NCI-H146 treated with DMSO at 0.1 percent for 48 hours (cell line): ENCODE data around the gene SLC2A4.
A peak's percentile ranks its signal among the peaks of the same experiment; 100 is the strongest.

ENCODE experiments used
- DNase-seq: peaks from one replicate; lab custom pipeline; 2025; ENCODE audit not compliant: unreplicated experiment; lab: John Stamatoyannopoulos, UW

Gene SLC2A4

GRCh38 chr17:7246779-7247178, 34.7 kb upstream of the SLC2A4 start:
- no peak for DNase-seq

- DNase-seq = no peak
Measured at GRCh38 chr17:7248796-7249195, 32.7 kb upstream of the SLC2A4 start.

DNA sequence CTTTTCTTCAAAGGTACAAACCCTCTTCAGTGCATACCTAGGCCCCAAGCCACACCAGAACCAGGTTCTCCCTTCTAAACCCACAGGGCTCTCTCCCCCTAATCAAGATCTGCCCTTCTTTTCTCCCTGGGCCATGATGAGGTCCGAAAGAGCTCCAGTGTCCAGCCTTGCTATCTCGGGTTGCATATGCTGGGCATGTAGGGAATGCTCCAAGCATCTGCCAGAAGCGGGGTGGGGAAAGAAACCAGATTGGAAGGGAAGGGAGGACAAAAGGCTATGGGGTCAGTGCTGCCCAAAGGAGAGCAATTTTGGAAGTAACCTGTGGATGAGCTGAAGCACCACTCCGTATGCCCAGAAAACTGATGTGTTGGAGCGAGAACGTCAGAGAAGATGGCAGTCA, 32.3 kb upstream of the SLC2A4 start:
- no peak for DNase-seq

GRCh38 chr17:7249830-7250229, 31.7 kb upstream of the SLC2A4 start:
- no peak for DNase-seq

- DNase-seq = no peak
Measured at GRCh38 chr17:7250695-7251627, 30.6 kb upstream of the SLC2A4 start.

DNA sequence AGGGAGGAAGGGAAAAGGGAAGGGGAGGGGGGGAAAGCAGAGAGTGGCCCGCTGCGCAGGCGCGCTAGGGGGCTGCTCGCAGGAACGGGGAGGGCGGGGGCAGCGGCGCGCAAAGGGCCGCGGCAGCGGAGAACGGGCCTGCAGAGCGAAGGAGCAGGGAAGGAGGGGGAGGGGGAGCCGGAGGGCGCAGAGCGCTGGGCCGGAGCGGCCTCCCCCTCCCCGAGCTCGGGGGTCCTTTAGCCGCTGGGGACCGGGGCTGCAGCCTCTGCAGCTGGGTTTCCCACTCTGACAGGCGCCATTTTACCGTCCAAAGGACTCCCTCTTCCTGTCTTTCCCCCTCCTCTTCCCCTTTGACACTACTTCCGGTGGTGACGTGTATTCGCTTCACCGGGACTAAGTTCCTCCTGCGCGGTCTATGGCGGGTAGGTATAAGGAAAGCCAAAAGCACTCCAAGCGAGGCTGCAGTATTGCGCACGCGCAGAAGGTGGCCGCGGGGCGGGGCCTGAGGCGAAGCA, 29.8 kb upstream of the SLC2A4 start, which contains the start of gene CTDNEP1:
CTDNEP1 (minus strand) TSS at position 74 of the 515 bp plus-strand sequence. CDS start 438 bp downstream, outside the sequence.
- peak; percentile 96 for DNase-seq

DNA sequence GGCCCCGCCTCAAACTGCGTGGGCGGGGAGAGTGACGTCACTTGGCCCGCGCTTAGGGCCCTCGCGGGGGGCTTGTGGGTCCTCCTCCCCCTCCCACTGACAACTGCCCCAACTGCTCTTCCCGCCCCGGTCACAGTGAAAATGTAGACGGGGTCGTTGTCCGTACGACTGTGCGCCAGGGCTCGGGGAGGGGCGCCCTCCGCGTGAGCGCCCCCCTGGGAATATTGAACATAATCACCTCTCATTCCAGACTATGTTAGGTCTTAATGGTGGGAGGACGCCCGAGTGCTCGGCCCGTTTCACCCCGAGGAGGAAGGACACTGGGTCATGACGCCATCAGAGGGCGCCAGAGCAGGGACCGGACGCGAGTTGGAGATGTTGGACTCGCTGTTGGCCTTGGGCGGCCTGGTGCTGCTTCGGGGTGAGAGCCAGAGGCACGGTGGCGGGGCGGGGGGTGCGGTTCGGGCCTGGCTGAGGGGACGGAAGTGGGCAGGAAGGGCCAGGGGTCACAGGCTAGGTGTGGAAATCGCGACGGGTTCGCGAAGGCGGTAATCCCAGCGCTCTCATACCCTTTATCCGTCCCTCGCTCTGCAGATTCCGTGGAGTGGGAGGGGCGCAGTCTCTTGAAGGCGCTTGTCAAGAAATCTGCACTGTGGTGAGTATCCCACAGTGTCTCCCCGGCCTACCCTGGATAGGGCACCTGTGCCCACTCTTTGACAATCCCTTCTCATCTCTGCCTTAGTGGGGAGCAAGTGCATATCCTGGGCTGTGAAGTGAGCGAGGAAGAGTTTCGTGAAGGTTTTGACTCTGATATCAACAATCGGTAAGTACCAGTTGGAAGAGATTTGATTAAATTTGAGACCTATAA, 29.1 kb upstream of the SLC2A4 start, which contains the start of gene ELP5:
ELP5 (plus strand) TSS at position 40 of the 868 bp plus-strand sequence; CDS start at position 376, 336 bp downstream.
- peak; percentile 84 for DNase-seq

DNA sequence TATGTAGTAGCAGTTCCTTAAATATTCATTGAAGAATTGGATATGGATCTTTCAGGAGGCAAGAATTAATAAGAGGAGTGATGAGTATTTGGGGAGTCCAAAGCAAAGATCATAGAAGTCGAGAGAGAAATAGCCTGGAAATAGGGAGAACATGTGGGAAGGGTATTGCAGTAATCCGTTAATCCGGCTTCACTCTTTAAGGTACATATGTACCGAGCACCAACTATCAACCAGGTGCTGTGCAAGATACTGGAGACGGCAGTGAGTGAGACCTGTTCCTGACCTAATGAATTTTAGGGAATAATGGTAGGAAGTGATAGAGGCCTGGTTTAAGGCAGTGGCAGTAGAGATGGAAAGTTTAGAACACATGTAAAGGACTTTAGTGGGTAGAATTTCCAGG, 28.4 kb upstream of the SLC2A4 start:
- no peak for DNase-seq

DNA sequence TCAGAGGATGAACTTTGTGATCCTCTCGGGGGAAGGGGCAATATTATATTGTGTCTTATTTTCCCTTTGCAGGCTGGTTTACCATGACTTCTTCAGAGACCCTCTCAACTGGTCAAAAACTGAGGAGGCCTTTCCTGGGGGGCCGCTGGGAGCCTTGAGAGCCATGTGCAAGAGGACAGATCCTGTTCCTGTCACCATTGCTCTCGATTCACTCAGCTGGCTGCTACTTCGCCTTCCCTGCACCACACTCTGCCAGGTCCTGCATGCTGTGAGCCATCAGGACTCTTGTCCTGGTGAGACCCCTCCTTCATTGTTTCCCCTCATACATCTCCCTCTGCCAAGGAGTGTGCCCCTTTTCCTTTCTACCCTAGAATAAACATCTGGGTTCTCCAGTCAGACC, 27.0 kb upstream of the SLC2A4 start:
- DNase-seq = no peak

DNA sequence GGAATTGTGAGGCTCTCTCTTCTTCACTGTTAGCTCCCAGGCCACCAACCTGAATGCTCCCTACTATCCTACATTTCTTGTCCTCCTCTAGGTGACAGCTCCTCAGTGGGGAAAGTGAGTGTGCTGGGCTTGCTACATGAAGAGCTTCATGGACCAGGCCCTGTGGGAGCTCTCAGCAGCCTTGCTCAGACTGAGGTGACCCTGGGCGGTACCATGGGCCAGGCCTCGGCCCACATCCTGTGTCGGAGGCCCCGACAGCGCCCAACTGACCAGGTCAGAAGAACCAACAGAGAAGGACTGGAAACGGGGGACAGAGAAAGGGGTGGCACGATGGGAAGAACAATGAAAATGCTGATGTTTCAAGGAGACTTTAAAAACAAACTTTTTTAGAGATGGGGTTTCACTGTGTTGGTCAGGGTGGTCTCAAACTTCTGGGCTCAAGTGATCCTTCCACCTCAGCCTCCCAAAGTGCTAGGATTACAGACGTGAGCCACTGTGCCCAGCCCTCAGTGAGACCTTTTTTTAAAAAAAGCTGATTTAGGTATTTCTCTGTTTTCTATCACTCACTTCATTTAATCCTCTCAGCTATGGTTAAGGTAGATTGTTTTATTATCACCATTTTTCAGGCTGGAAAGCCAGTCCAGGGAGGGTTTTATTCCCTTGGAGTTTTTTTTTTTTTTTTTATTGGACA, 24.6 kb upstream of the SLC2A4 start:
- DNase-seq = no peak

GRCh38 chr17:7258731-7259554, 22.6 kb upstream of the SLC2A4 start:
- no peak for DNase-seq

DNA sequence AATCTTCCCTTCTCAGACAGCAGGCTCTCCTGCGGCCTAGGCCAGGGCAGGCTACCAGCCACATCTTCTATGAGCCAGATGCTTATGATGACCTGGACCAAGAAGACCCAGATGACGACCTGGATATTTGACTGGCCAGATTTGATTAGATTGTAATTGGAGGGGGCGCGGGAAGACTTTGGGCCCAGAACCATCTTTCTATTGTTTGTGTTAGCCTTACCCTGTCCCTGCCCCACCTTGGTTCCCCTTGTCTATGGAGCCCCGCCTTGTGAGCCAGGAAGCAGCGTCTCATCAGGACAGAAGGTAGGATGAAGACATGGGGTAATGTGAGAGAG, 22.0 kb upstream of the SLC2A4 start:
- DNase-seq = no peak

DNA sequence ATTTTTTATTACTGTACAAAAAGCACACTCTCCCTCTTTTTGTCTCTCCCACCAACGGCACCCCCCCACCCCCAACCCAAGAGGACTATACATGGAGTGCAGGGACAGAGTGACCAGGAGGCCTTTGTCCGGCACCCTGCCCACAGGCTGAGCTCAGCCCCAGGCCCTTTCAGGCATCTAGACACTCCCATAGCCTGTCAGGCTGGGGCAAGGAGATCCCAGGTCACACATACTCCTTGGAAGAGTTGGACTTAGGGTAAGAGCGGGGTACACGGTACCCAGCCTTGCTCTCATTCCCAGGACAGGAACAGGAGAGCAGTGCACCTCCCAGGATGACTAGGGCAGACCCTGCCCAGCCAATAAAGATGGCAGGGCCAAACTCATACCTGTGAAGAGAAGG, 21.4 kb upstream of the SLC2A4 start:
- DNase-seq = no peak

- DNase-seq = peak; percentile 36
Measured at GRCh38 chr17:7260651-7261378, 20.7 kb upstream of the SLC2A4 start.

DNA sequence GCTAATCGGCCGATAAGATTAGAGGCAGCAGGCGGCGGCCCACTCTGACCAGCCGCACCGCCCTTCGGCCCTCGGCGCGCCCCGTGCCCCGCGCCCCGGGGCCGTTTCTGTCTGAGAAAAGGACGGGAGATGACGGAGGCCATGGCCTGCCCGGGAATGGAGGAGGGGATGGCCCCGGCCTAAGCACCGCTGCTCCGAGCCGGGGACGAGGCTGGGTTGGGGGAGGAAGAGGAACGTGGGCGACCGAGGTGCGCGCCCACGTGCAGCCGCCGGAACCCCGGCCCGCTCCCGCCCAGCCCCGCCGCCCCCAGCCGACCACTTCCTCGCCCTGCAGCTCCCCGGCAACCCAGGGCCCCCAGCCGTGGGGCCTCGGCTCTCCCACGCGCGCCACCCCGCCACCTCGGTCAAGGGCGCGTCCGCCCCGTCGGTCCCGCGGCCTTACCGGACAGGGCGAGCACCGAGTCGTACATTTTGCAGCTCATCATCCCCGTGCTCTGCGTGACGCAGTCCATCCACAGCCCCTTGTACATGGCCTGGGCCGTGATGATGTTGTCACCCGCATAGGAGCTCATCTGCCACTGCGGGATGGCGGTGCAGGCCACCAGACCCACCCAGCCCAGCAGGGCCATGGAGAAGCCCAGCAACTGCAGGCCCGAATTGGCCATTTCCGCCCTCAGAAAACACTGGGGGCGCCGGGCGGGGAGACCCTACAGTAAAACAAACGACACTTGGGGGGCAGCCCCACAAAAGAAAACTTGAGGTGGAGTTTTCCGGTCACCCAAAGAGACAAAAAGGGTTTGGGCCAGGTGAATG, 19.9 kb upstream of the SLC2A4 start:
- DNase-seq = no peak

GRCh38 chr17:7262192-7262934, 19.2 kb upstream of the SLC2A4 start, which contains the start of gene CLDN7:
TSS of gene CLDN7 (minus strand) at chr17:7262478. CDS start at chr17:7262043, 435 bp downstream.
- DNase-seq = peak; percentile 63

- DNase-seq = peak; percentile 19
Measured at GRCh38 chr17:7262935-7263800, 18.4 kb upstream of the SLC2A4 start.
